Transverse colon (tissue), 4 donors: Measurements from ENCODE around the gene CD84. TPM values are rescaled to one million over a fixed set of nuclear protein-coding genes. Genes with fewer than 3 reads are reported as not detected.
A peak's percentile ranks its signal among the peaks of the same experiment; 100 is the strongest.
"Not testable (repeated sequence)": the region's sequence is repeated elsewhere in the genome, so short reads cannot be mapped to it uniquely, and the experiment has no call there.

ENCODE experiments used
- DNase-seq: peaks from one replicate; pipeline ENCODE4 v3.0.0-alpha.2; 2019
- H3K27ac ChIP-seq, 4 donors: fragments of 200-600 bp; sonication (generic); 2 replicates each; pipeline ENCODE4 v1.5.1; 2016 to 2018; ENCODE audit warnings: inconsistent platforms in 4 of 4
- H3K27me3 ChIP-seq: fragments of 200-600 bp; sonication (generic); 2 replicates; pipeline ENCODE4 v1.5.1; 2017; ENCODE audit warnings: inconsistent platforms
- H3K36me3 ChIP-seq, 4 donors: fragments of 200-600 bp; sonication (generic); 2 replicates each; pipeline ENCODE4 v1.5.1; 2017 to 2019; ENCODE audit warnings: inconsistent platforms in 4 of 4
- H3K4me1 ChIP-seq, 4 donors: fragments of 200-600 bp; sonication (generic); 2 replicates each; pipeline ENCODE4 v1.5.1; 2017 to 2020; ENCODE audit warnings: inconsistent platforms in 4 of 4
- H3K4me3 ChIP-seq, 4 donors: fragments of 200-600 bp; sonication (generic); 1 replicate in 1 of 4; 2 replicates in 3 of 4; pipeline versions ENCODE4 v1.5.1 to v1.6.1; 2017 to 2019; ENCODE audit warnings: inconsistent platforms in 4 of 4
- H3K9me3 ChIP-seq, 2 donors: fragments of 200-600 bp; sonication (generic); 2 replicates each; pipeline ENCODE4 v1.5.1; 2017 to 2019; ENCODE audit warnings: inconsistent platforms in 2 of 2
- EP300 ChIP-seq: sonication (generic); formaldehyde crosslinking; IDR thresholded peaks from one replicate; pipeline ENCODE4 v1.6.1; 2017; ENCODE audit warnings: antibody characterized with exemption, low read depth
- POLR2A ChIP-seq: fragments of 450-650 bp; IDR thresholded peaks from one replicate; pipeline ENCODE4 v1.6.1; 2016; ENCODE audit warnings: antibody characterized with exemption, mild to moderate bottlenecking, moderate library complexity
- POLR2AphosphoS5 ChIP-seq, 3 donors: sonication (generic); formaldehyde crosslinking; IDR thresholded peaks; one replicate each; pipeline ENCODE4 v1.6.1; 2016; ENCODE audit warnings: antibody characterized with exemption in 3 of 3
- WGBS, 2 donors: methylation state at CpG; one replicate each; pipeline ENCODE4 v1.1.5; 2018; ENCODE audit warnings: low coverage in 1 of 2; 5-methylcytosine and 5-hydroxymethylcytosine counted together
- in situ Hi-C, 4 donors: fragments of 200-750 bp; cut with MboI; loops; one replicate each; pipeline versions ENCODE4 v1.15.0 to v1.15.1; 2017; ENCODE audit warnings: low sequenced_read_pairs in 3 of 4, low pct_ligation_motif_present in 1 of 4, low pct_unique_long_range_greater_than_20kb in 1 of 4
- intact Hi-C: fragments of 100-400 bp; cut with DNase I; formaldehyde crosslinking; loops from one replicate; pipeline ENCODE4 v1.15.1; 2023; ENCODE audit warnings: low total_unique reads
- total RNA-seq, 4 donors: library from RNA; depleted of rRNA; stranded (reverse); fragments of >200 nt; gene quantifications; one replicate each; pipeline ENCODE4 v1.1.0, GENCODE V29; 2016
- TF ChIP-seq, protein P1 (sequence below), 5 experiments: fragments of 200-600 bp in 3 of 5; fragments of 450-650 bp in 2 of 5; sonication (generic) in 3 of 5; IDR thresholded peaks; 1 replicate in 2 of 5; 2 replicates in 3 of 5; pipeline ENCODE4 v1.5.1; 2016 to 2017; ENCODE audit warnings: antibody characterized with exemption in 5 of 5, inconsistent platforms in 3 of 5, mild to moderate bottlenecking in 2 of 5, moderate library complexity in 1 of 5

CD84 gene
- total RNA-seq, 4 donors from 2014 or later = 1.4 to 8.6 (median 5.8) TPM

DNA sequence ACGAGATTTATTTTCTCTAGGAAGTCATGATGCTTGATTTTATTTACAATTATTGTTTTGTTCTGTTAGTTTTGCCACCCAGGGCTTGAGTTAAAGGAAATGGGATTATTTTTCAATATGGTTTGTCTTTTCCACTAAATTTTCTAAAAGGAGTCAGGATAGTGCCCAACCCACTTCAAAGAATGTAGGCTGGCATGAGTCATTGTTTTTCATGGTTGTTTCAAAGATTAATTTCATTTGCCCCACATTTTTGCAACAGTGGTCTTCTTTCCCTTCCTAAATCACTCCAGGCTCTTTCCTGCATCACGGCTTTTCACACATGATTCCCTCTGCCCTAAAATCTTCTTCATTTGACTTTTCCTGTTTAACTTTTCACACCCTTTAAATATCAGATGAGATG lies 58.7 kb downstream of the CD84 start:
- in situ Hi-C loops = no loop called here
- DNase-seq = no peak
- WGBS, 2 donors = 28 to 36% methylated on average over 2 of the region's 2 CpGs
- Histone ChIP-seq H3K4me1 (peaks cover 0 to 13% (median 0%) of the 10 kb centered on the region in 4 donors), H3K4me3 (peak overlapping the region in 1 of 4 donors; percentile 8), H3K36me3 (no peaks in the 10 kb centered on the region), H3K27me3 (no peaks in the 10 kb centered on the region), H3K9me3 (no peaks in the 10 kb centered on the region), H3K27ac (peak overlapping the region; percentile 21 to 62 (median 48))
- intact Hi-C loops = no loop called here
- TF ChIP-seq EP300 (no peak), POLR2A (no peak), POLR2AphosphoS5 (IDR thresholded peaks at IDR 0.05) (no peak)
- TF ChIP-seq, protein P1, sequence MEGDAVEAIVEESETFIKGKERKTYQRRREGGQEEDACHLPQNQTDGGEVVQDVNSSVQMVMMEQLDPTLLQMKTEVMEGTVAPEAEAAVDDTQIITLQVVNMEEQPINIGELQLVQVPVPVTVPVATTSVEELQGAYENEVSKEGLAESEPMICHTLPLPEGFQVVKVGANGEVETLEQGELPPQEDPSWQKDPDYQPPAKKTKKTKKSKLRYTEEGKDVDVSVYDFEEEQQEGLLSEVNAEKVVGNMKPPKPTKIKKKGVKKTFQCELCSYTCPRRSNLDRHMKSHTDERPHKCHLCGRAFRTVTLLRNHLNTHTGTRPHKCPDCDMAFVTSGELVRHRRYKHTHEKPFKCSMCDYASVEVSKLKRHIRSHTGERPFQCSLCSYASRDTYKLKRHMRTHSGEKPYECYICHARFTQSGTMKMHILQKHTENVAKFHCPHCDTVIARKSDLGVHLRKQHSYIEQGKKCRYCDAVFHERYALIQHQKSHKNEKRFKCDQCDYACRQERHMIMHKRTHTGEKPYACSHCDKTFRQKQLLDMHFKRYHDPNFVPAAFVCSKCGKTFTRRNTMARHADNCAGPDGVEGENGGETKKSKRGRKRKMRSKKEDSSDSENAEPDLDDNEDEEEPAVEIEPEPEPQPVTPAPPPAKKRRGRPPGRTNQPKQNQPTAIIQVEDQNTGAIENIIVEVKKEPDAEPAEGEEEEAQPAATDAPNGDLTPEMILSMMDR (IDR thresholded peaks at IDR 0.05) = no peak

DNA sequence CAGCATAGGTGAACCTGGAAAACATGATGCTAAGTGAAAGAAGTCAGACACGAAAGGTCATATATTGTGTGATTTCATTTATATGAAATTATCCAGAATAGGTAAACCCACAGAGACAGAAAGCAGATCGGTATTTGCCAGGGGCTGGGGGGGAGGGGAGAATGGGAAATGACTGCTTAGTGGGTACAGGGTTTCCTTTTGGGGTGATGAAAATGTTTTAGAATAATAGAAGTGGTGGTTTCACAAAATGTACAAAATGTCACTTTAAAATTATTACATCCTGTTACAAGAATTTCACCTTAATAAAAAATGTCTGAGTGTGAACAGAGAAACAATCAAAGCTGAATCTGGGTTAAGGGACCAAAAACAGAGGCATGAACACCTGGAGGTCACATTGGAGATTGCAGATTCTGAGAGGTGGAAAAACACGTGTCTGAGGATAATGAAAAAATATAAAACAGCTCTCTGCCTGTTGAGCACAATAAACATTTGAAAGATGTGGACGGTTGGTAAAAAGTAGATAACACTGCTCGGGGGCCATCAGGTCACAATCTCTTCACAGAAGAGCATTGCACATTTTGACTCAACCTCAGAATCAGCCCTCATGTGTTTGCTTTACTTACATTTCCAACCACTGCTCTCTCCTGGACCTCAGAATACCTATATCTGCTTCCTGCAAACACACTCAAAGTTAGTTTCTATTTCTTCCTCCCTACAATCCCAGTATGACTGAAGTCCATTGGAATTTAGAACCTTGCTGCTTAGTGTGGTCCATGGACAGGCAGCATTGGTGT lies 59.5 kb downstream of the CD84 start:
- Histone ChIP-seq H3K36me3 (no peaks in the 10 kb centered on the region), H3K27ac (peak overlapping the region; percentile 21 to 62 (median 48)), H3K27me3 (no peaks in the 10 kb centered on the region), H3K4me1 (peaks cover 0 to 13% (median 0%) of the 10 kb centered on the region in 4 donors), H3K9me3 (no peaks in the 10 kb centered on the region), H3K4me3 (no peak overlapping the region)
- in situ Hi-C loops (no loop called here), intact Hi-C loops (no loop called here)
- TF ChIP-seq, protein P1 (IDR thresholded peaks at IDR 0.05) = peak in 2 of 5 experiments; percentile 25 to 32
- no peak for TF ChIP-seq POLR2A
- no peak for DNase-seq
- WGBS, 2 donors = 24 to 30% methylated on average over 5 of the region's 5 CpGs

DNA sequence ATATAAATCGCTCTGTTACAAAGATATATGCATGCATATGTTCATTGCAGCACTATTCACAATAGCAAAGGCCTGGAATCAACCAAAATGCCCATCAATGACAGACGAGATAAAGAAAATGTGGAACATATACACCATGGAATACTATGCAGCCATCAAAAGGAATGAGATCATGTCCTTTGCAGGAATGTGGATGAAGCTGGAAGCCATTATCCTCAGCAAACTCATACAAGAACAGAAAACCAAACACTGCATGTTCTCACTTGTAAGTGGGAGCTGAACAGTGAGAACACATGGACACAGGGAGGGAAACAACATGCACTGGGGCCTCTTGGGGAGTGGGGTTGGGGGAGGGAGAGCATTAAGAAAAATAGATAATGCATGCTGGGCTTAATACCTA lies 61.8 kb downstream of the CD84 start:
- intact Hi-C loops, H3K27ac ChIP-seq, H3K36me3 ChIP-seq, H3K4me1 ChIP-seq, H3K9me3 ChIP-seq, DNase-seq, H3K4me3 ChIP-seq, in situ Hi-C loops, H3K27me3 ChIP-seq: not testable (repeated sequence)
- WGBS, 2 donors = 50 to 73% methylated on average over 2 of the region's 2 CpGs

GRCh38 chr1:160515908-160516307 lies 63.4 kb downstream of the CD84 start:
- H3K9me3 ChIP-seq, in situ Hi-C loops, intact Hi-C loops, H3K27ac ChIP-seq, H3K27me3 ChIP-seq, H3K36me3 ChIP-seq, DNase-seq, H3K4me1 ChIP-seq, H3K4me3 ChIP-seq: not testable (repeated sequence)
- WGBS, 2 donors = 59% methylated on average over 1 of the region's 1 CpG; no CpG with 5 or more reads in 1 of the 2 donors

DNA sequence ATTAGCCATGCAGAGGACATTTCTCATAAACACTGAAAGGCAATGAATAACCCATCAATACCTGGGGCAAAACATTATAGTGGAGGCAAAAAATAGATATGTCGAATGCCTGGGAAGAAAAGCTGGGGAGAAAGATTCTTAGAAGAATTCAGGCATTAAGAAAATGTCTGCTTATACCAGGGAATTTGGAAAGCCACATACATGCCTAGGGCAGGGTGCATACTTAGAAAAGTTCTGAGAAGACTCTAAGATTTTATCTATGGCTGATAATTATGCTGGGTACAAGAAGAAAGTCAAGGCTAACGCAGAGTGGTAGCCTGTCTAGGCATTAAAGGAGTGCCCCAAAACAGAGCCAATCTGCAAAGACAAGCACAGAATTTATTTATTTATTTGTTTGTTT lies 74.6 kb downstream of the CD84 start:
- no peak for TF ChIP-seq POLR2AphosphoS5 (IDR thresholded peaks at IDR 0.05)
- TF ChIP-seq, protein P1 (IDR thresholded peaks at IDR 0.05) = no peak
- TF ChIP-seq EP300 = no peak
- TF ChIP-seq POLR2A = no peak
- intact Hi-C loops (no loop called here), in situ Hi-C loops (no loop called here)
- H3K27me3 ChIP-seq = no peaks in the 10 kb centered on the region
- H3K9me3 ChIP-seq = peaks cover 6 to 15% of the 10 kb centered on the region in 2 donors
- 89 to 93% methylated on average over 2 of the region's 2 CpGs for WGBS, 2 donors
- no peaks in the 10 kb centered on the region for H3K4me1 ChIP-seq
- H3K4me3 ChIP-seq = no peak overlapping the region
- H3K27ac ChIP-seq = no peak overlapping the region
- H3K36me3 ChIP-seq = no peaks in the 10 kb centered on the region
- no peak for DNase-seq
